Endothelial cell of umbilical vein (primary cell): Measurements from ENCODE around the gene ZDHHC9. TPM values are rescaled to one million over a fixed set of nuclear protein-coding genes. Genes with fewer than 3 reads are reported as not detected.

ENCODE experiments used
- BruUV-seq: library from RNA; stranded (reverse); fragments of 400-500 nt; replicated peaks from 2 replicates; lab custom pipeline; 2021; lab: Mats Ljungman, UMichigan
- CTCF ChIA-PET: fragments of 300-600, 350-600 bp; sonication (Branson Sonifier 250); formaldehyde crosslinking; loops from one replicate; lab custom pipeline; 2021; ENCODE audit warnings: antibody characterized with exemption, inconsistent platforms; lab: Charles Lee
- POLR2A ChIA-PET: fragments of 300-600, 350-600 bp; sonication (Branson Sonifier 250); formaldehyde crosslinking; loops from one replicate; lab custom pipeline; 2021; ENCODE audit warnings: antibody characterized with exemption, inconsistent platforms; lab: Charles Lee
- DNase-seq: peaks from one replicate; pipeline ENCODE4 v3.0.0-alpha.2; 2011; ENCODE audit warnings: low read depth, low spot score
- FAIRE-seq: peaks from 2 replicates; lab custom pipeline; 2011; peaks lifted over from hg19 to GRCh38; lab: Jason Lieb, UNC
- H2AFZ ChIP-seq: 2 replicates; pipeline ENCODE4 v1.6.0; 2012; ENCODE audit warnings: low read depth, low read length, control low read depth, inconsistent platforms
- H3K27ac ChIP-seq: 2 replicates; pipeline ENCODE4 v1.5.1; 2011; ENCODE audit warnings: low read depth, mild to moderate bottlenecking, control low read depth, low read length, moderate library complexity; ENCODE audit not compliant: insufficient read depth
- H3K27me3 ChIP-seq, 2 experiments: 2 replicates each; pipeline versions ENCODE4 v1.6.0 to v1.6.1; 2011; ENCODE audit warnings: low read length in 2 of 2, mixed read lengths in 1 of 2; ENCODE audit not compliant: control insufficient read depth in 2 of 2, insufficient read depth in 2 of 2
- H3K36me3 ChIP-seq, 2 experiments: 2 replicates in 1 of 2; 3 replicates in 1 of 2; pipeline ENCODE4 v1.5.1; 2011; ENCODE audit warnings: low read length in 2 of 2, mild to moderate bottlenecking in 1 of 2, moderate library complexity in 1 of 2; ENCODE audit not compliant: control insufficient read depth in 2 of 2, insufficient read depth in 2 of 2; ENCODE audit errors: extremely low read depth in 1 of 2
- H3K4me1 ChIP-seq: 3 replicates; pipeline ENCODE4 v1.5.1; 2011; ENCODE audit warnings: mild to moderate bottlenecking, low read length; ENCODE audit not compliant: control insufficient read depth, insufficient read depth; ENCODE audit errors: extremely low read depth
- H3K4me2 ChIP-seq: 2 replicates; pipeline ENCODE4 v1.6.1; 2011; ENCODE audit warnings: low read length, control low read depth, mixed read lengths; ENCODE audit not compliant: insufficient read depth
- H3K4me3 ChIP-seq, 3 experiments: fragments of 200-600 bp in 1 of 3; sonication (generic), shearing (Covaris generic) in 1 of 3; replicated peaks in 1 of 3; 2 replicates each; pipeline ENCODE4 v1.5.1; 2011 to 2016; ENCODE audit warnings: control low read depth in 3 of 3, low read length in 3 of 3, mild to moderate bottlenecking in 2 of 3, inconsistent platforms in 1 of 3, low read depth in 1 of 3, moderate library complexity in 1 of 3; ENCODE audit not compliant: insufficient read depth in 1 of 3
- H3K79me2 ChIP-seq: 2 replicates; pipeline ENCODE4 v1.6.0; 2012; ENCODE audit warnings: low read length, inconsistent platforms; ENCODE audit not compliant: control insufficient read depth, insufficient read depth
- H3K9ac ChIP-seq: replicated peaks from 2 replicates; pipeline ENCODE3; 2011; ENCODE audit warnings: low read length, control low read depth; ENCODE audit not compliant: insufficient read depth; ENCODE audit errors: extremely low read depth
- H3K9me1 ChIP-seq: replicated peaks from 3 replicates; pipeline ENCODE4 v1.6.0; 2011; ENCODE audit warnings: mild to moderate bottlenecking, low read length; ENCODE audit not compliant: control insufficient read depth, insufficient read depth; ENCODE audit errors: extremely low read depth
- H3K9me3 ChIP-seq: replicated peaks from 2 replicates; pipeline ENCODE4 v1.5.1; 2012; ENCODE audit warnings: low read length, inconsistent platforms; ENCODE audit not compliant: control insufficient read depth, insufficient read depth
- H4K20me1 ChIP-seq: replicated peaks from 2 replicates; pipeline ENCODE3; 2011; ENCODE audit warnings: mild to moderate bottlenecking, low read length; ENCODE audit not compliant: control insufficient read depth, insufficient read depth; ENCODE audit errors: extremely low read depth
- CTCF ChIP-seq, 2 donors: IDR thresholded peaks; 1 replicate in 1 of 2; 2 replicates in 1 of 2; pipeline ENCODE4 v1.5.1; 2011; ENCODE audit warnings: low read length in 2 of 2, mild to moderate bottlenecking in 2 of 2, moderate library complexity in 2 of 2, control low read depth in 1 of 2, inconsistent platforms in 1 of 2, low read depth in 1 of 2; ENCODE audit not compliant: insufficient read depth in 1 of 2; ENCODE audit errors: extremely low read depth in 1 of 2
- EZH2 ChIP-seq: IDR thresholded peaks from 2 replicates; pipeline ENCODE4 v1.6.1; 2012; ENCODE audit warnings: borderline replicate concordance, low read depth, mild to moderate bottlenecking, moderate library complexity, low read length, inconsistent platforms; ENCODE audit not compliant: severe bottlenecking
- FOS ChIP-seq: IDR thresholded peaks from 2 replicates; pipeline ENCODE4 v1.6.1; 2011; ENCODE audit warnings: mild to moderate bottlenecking, low read length, moderate library complexity, borderline replicate concordance; ENCODE audit not compliant: insufficient read depth
- GATA2 ChIP-seq: IDR thresholded peaks from 2 replicates; pipeline ENCODE4 v1.7.0; 2011; ENCODE audit warnings: low read depth, mild to moderate bottlenecking, moderate library complexity, mixed read lengths, low read length; ENCODE audit not compliant: insufficient read length, insufficient read depth
- JUN ChIP-seq: IDR thresholded peaks from 2 replicates; pipeline ENCODE4 v1.6.1; 2011; ENCODE audit warnings: borderline replicate concordance, low read depth; ENCODE audit not compliant: insufficient read length, insufficient read depth
- MAX ChIP-seq: IDR thresholded peaks from 2 replicates; pipeline ENCODE4 v1.6.1; 2011; ENCODE audit not compliant: insufficient read depth, insufficient read length
- MYC ChIP-seq: IDR thresholded peaks from one replicate; pipeline ENCODE4 v1.6.1; 2011; ENCODE audit warnings: mild to moderate bottlenecking, low read depth, low read length
- POLR2A ChIP-seq: IDR thresholded peaks from 2 replicates; pipeline ENCODE4 v1.6.1; 2012; ENCODE audit warnings: low read depth, mild to moderate bottlenecking, control low read depth, low read length
- POLR2AphosphoS5 ChIP-seq: IDR thresholded peaks from 2 replicates; pipeline ENCODE4 v1.6.1; 2012; ENCODE audit warnings: low read depth, mild to moderate bottlenecking, control low read depth, low read length, moderate library complexity; ENCODE audit not compliant: insufficient read depth
- dilution Hi-C: fragments of 300-500 bp; cut with MboI; formaldehyde crosslinking; loops from one replicate; pipeline ENCODE4 v1.15.0; 2019; ENCODE audit warnings: low sequenced_read_pairs; ENCODE audit not compliant: extremely low pct_ligation_motif_present
- intact Hi-C: fragments of 100-400 bp; cut with micrococcal nuclease; formaldehyde crosslinking; loops from one replicate; pipeline ENCODE4 v1.10.0; 2022
- polyA plus RNA-seq, 4 experiments: library from polyadenylated mRNA; depleted of rRNA in 3 of 4; stranded (reverse) in 3 of 4; unstranded in 1 of 4; fragments of >200 nt; gene quantifications; 2 replicates each; pipeline versions ENCODE4 v1.2.1 to v1.2.3, GENCODE V29; 2011 to 2012; ENCODE audit warnings: missing spikeins in 1 of 4
- total RNA-seq: library from RNA; stranded (reverse); gene quantifications from 2 replicates; pipeline ENCODE4 v1.2.3, GENCODE V29; 2021

ZDHHC9 gene
- total and polyA plus RNA-seq, 2 donors (not counting 3 experiments of a cell fraction or from before 2014, with no cell fraction given) = 27.4 to 33.6 TPM

- Histone ChIP-seq H3K9me1 (no peaks in the 10 kb centered on the region), H3K4me2 (no peak overlapping the region), H3K4me1 (no peaks in the 10 kb centered on the region), H3K27me3 (no peaks in the 10 kb centered on the region), H3K36me3 (no peaks in the 10 kb centered on the region), H3K79me2 (no peaks in the 10 kb centered on the region), H3K27ac (no peak overlapping the region), H3K4me3 (no peak overlapping the region), H2AFZ (no peak overlapping the region), H3K9ac (no peak overlapping the region), H3K9me3 (no peaks in the 10 kb centered on the region), H4K20me1 (no peaks in the 10 kb centered on the region)
- dilution Hi-C loops (no loop called here), intact Hi-C loops (no loop called here)
- BruUV-seq = no TSS peak
- FAIRE-seq (no peak), DNase-seq (no peak)
- no peak for TF ChIP-seq EZH2
- no peak for TF ChIP-seq FOS
- no peak for TF ChIP-seq JUN
- no peak for TF ChIP-seq CTCF (IDR thresholded peaks at IDR 0.05; ENCODE audit: extremely low read depth in 1 of 2, insufficient read depth in 1 of 2, low read depth in 1 of 2, low read length in 2 of 2)
- TF ChIP-seq GATA2 = no peak
- TF ChIP-seq MAX = no peak
- no peak for TF ChIP-seq POLR2AphosphoS5
- no peak for TF ChIP-seq MYC
- no peak for TF ChIP-seq POLR2A
- ChIA-PET POLR2A (no interaction called here), CTCF (no interaction called here)
These were observed 74.9 kb downstream of the ZDHHC9 start for GRCh38 chrX:129768586-129769466.
